Eye (tissue), 1 donor: ENCODE results near the gene CLDN3.
"Not testable (repeated sequence)": the region's sequence is repeated elsewhere in the genome, so short reads cannot be mapped to it uniquely, and the experiment has no call there.

ENCODE experiments used
- DNase-seq: peaks from one replicate; pipeline ENCODE4 v3.0.0-alpha.2; 2015

The CLDN3 gene

GRCh38 chr7:73770002-73770859, at the start of gene CLDN3:
Gene CLDN3 (minus strand): TSS chr7:73770270. CDS start chr7:73770049, 221 bp downstream.
- peak; percentile 64 for DNase-seq

DNA sequence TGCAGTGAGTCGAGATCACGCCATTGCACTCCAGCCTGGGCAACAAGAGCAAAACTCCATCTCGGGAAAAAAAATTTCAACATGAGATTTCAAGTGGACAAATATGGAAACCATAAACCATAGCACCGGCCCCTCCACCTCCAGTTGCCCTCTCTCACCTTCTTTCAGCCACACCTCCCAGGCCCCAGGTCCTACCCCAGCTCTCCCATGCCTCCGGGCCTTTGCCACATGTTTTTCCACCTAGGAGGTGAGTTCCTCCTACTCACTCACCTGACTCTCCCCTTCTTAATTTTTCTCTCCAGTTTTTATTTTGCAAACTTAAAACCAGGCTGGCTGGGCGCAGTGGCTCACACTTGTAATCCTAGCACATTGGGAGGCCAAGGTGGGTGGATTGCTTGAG, 47.1 kb upstream of the CLDN3 start:
- no peak for DNase-seq

- DNase-seq, result no peak
These were observed 45.4 kb upstream of the CLDN3 start for GRCh38 chr7:73815436-73815835.

DNA sequence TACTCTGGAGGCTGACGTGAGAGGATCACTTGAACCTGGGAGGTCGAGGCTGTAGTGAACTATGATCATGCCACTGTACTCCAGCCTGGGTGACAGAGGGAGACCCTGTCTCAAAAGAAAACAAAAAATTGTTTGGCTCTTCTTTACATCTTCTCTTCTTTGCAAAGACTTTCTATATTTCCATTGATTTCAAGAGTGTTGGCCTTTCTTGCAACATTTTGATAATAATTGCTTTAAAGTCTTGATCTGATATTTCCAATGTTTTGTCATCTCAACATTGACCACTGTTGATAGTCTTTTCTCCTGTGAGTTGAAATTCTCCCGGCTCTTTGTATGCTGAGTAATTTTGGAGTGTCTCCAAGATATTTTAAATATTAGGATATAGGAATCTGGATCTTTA, 42.9 kb upstream of the CLDN3 start:
- no peak for DNase-seq

DNA sequence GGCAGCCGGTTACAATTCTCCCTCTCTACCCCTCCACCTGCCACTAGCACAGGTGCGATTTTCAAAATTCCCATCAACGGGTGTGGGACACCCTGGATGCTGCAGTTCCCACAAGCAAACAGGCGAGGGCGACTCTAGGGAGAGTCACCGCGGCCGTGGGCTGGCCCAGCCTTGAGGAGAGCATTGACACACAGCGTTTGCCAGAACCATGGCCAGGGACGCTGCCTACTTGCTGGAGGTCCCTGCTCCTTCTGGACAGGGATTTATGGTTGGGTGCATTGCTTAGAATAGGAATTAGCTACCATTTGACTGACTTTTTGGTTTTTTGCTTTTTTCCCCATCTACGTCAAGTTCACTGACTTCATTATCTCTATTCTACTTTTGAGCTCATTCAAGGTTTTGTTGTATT, 41.7 kb upstream of the CLDN3 start:
- DNase-seq, result peak; percentile 57

DNA sequence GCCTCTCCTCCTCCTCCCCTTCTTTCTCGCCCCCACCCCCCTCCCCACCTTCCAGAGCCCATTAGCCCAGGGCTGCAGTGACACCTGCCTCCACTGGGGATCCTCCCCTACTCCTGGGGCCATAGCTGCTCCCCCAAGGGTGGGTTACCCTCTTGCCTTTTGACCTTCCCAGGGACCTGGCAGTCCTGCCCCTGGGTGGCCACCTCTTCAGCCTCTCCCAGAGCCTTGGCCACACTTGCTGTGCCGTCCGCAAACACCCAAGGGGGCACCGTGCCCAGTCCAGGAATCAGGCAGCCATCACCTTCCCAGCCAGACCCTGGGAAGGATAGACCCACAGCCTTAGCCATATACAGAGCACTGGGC, 40.9 kb upstream of the CLDN3 start:
- DNase-seq, result no peak

GRCh38 chr7:73809467-73809951, 39.4 kb upstream of the CLDN3 start:
- DNase-seq, result no peak

DNA sequence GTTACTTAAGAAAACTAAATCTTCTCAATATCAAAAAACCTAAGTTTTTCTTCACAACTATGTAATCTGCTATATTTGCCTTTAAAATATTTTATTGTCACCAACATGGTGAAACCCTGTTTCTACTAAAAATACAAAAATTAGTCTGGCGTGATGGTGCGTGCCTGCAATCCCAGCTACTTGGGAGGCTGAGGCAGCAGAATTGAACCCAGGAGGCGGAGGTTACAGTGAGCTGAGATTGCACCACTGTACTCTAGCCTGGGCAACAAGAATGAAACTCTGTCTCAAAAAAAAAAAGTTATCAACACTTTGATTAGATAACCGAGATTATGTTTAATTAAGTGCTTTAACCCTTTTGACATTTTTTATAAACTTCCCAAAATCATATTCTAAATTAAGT, 32.4 kb upstream of the CLDN3 start:
- no peak for DNase-seq

- no peak for DNase-seq
These were observed 31.5 kb upstream of the CLDN3 start for GRCh38 chr7:73801577-73801976.

- DNase-seq, result no peak
These were observed 29.4 kb upstream of the CLDN3 start for GRCh38 chr7:73799282-73800141.

GRCh38 chr7:73797176-73797575, 27.1 kb upstream of the CLDN3 start:
- not testable (repeated sequence) for DNase-seq

DNA sequence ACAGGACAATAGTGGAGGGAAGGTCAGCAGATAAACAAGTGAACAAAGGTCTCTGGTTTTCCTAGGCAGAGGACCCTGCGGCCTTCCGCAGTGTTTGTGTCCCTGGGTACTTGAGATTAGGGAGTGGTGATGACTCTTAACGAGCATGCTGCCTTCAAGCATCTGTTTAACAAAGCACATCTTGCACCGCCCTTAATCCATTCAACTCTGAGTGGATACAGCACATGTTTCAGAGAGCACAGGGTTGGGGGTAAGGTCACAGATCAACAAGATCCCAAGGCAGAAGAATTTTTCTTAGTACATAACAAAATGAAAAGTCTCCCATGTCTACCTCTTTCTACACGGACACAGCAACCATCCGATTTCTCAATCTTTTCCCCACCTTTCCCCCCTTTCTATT, 26.6 kb upstream of the CLDN3 start:
- DNase-seq, result not testable (repeated sequence)

GRCh38 chr7:73795188-73795587, 25.1 kb upstream of the CLDN3 start:
- DNase-seq, result not testable (repeated sequence)

DNA sequence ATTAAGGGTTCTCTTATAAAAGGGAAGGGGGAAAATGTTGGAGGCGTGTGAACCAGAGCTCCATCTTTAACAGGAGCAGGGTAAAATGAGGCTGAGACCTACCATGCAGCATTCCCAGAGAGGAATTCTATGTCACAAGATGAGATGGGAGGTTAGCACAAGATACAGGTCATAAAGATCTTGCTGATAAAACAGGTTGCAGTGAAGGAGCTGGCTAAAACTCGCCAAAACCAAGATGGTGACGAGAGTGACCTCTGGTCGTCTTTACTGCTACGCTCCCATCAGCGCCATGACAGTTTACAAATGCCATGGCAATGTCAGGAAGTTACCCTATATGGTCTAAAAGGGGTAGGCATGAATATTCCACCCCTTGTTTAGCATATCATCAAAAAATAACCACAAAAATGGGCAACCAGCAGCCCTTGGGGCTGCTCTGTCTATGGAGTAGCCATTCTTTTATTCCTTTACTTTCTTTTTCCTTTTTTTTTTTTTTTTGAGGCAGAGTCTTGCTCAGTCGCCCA, 21.2 kb upstream of the CLDN3 start:
- not testable (repeated sequence) for DNase-seq

DNA sequence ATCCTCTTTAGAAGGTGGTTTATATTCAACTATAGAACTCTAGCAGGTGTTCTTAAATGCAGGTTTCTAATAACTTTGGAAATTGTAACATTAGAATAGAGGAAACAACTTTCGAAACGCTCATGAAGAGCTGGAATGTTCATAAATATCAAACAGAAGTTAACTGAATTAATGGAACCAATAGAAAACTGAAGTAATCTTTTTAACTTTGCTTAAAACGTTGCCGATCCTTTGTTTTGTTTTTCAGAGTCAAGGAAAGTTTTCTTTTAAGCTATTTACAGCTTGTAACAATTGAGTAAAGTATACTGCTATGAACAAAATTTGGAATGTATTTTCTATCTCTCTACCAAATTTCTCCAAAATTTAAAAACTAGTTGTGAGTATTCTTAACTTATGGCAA, 19.0 kb upstream of the CLDN3 start:
- DNase-seq, result no peak

GRCh38 chr7:73787786-73788048, 17.6 kb upstream of the CLDN3 start:
- DNase-seq, result not testable (repeated sequence)

DNA sequence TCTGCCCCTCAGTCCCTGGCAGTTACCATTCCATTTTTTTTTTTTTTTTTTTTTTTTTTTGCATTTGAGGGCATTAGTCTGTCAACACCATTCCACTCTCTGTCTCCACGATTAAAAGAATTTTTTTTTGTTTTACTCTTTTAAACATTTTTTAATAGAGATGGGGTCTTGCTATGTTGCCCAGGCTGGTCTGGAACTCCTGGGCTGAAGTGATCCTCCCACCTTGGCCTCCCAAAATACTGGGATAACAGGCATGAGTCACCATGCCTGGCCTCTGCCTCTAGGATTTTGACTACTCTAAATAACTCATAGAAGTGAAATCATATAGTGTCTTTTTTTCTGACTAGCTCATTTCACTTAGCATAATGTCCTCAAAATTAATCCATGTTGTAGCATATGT, 16.5 kb upstream of the CLDN3 start:
- no peak for DNase-seq

DNA sequence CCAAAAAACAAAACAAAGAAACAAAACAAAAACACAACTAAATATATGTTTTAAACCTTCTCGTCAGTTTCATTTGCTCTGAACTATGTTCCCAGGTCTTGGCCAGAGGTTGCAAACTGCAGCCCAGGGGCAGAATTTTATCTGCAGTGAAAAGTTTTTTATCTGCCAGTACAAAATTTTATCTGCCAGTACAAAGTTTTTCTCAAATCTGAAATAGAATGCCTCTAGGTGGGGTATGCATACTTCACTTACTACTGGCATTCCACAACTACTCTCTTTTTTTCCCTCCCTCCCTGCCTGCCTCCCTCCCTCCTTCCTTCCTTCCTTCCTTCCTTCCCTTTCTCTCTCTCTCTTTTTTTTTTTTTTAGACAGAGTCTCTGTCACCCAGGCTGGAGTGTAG, 9.4 kb upstream of the CLDN3 start:
- DNase-seq, result no peak

GRCh38 chr7:73778801-73779389, 8.8 kb upstream of the CLDN3 start:
- DNase-seq, result no peak

DNA sequence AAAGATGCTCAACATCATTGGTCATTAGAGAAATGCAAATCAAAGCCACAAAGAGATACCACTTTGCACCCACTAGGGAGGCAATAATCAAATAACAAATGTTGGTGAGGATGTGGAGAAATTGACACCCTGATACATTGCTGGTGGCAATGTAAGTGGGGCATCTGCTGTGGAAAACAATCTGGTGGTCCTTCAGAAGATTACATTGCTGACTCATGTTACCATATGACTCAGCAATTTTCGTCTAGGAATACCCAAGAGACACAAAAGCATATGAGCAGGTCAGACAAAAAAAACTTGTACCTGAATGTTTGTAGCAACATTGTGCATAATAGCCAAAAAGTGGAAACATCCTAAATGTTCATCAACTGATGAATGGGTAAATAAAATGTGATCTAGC, 4.9 kb upstream of the CLDN3 start:
- DNase-seq, result no peak

- DNase-seq, result no peak
These were observed 3.8 kb upstream of the CLDN3 start for GRCh38 chr7:73773700-73774517.

- peak; percentile 51 for DNase-seq
These were observed 995 bp upstream of the CLDN3 start for GRCh38 chr7:73770860-73771670.
